Uterus (tissue), 2 donors: ENCODE data around the gene ATP11A.

Experiments used
- CTCF ChIP-seq, 4 experiments: fragments of 200-600 bp in 2 of 4; fragments of 450-650 bp in 2 of 4; sonication (generic) in 2 of 4; IDR thresholded peaks; one replicate each; pipeline ENCODE4 v1.5.1; 2016 to 2019; ENCODE audit warnings: antibody characterized with exemption in 4 of 4, mild to moderate bottlenecking in 2 of 4, moderate library complexity in 1 of 4
- POLR2A ChIP-seq, 2 donors: fragments of 450-650 bp; IDR thresholded peaks; one replicate each; pipeline ENCODE4 v1.6.1; 2016; ENCODE audit warnings: antibody characterized with exemption in 2 of 2, mild to moderate bottlenecking in 1 of 2, moderate library complexity in 1 of 2

GRCh38 chr13:112724788-112725345, 35.0 kb downstream of the ATP11A start:
- no peak for TF ChIP-seq POLR2A (IDR thresholded peaks at IDR 0.05)
- no peak for TF ChIP-seq CTCF (IDR thresholded peaks at IDR 0.05)
